IMR-90 (cell line): ENCODE data around the gene CCDC43. TPM values are rescaled to one million over a fixed set of nuclear protein-coding genes. Genes with fewer than 3 reads are reported as not detected.
"Not testable (repeated sequence)": the region's sequence is repeated elsewhere in the genome, so short reads cannot be mapped to it uniquely, and the experiment has no call there.

Source experiments
- ATAC-seq: fragments of 200-7000 bp; cut with Tn5 transposase; 2 replicates; pipeline ENCODE4 v1.9.1; 2020; ENCODE audit warnings: low read depth, mild to moderate bottlenecking, moderate library complexity
- BruUV-seq: library from RNA; stranded (reverse); fragments of 400-500 nt; replicated peaks from 2 replicates; lab custom pipeline; 2021; lab: Mats Ljungman, UMichigan
- CTCF ChIA-PET: fragments of 300-600 bp; formaldehyde crosslinking; extraction: SDS; loops from one replicate; lab custom pipeline; 2021; ENCODE audit warnings: antibody characterized with exemption; lab: Yijun Ruan, JAX
- POLR2A ChIA-PET: fragments of 300-600 bp; sonication (Branson Sonifier 250); formaldehyde crosslinking; loops from one replicate; lab custom pipeline; 2022; ENCODE audit warnings: antibody characterized with exemption; ENCODE audit not compliant: unreplicated experiment; lab: Charles Lee
- DNase-seq: peaks from one replicate; pipeline ENCODE4 v3.0.0; 2013
- H2AFZ ChIP-seq: replicated peaks from 2 replicates; pipeline ENCODE3; 2013; ENCODE audit warnings: low read length, mild to moderate bottlenecking; ENCODE audit not compliant: poor library complexity
- H2AK5ac ChIP-seq: 2 replicates; pipeline ENCODE4 v1.6.1; 2013; ENCODE audit warnings: low read depth, low read length, inconsistent platforms
- H2AK9ac ChIP-seq: replicated peaks from 2 replicates; pipeline ENCODE3; 2013; ENCODE audit warnings: mild to moderate bottlenecking, low read depth, low read length, moderate library complexity; ENCODE audit not compliant: poor library complexity
- H2BK120ac ChIP-seq: 2 replicates; pipeline ENCODE4 v1.6.1; 2013; ENCODE audit warnings: low read depth, low read length, inconsistent platforms
- H2BK15ac ChIP-seq: 3 replicates; pipeline ENCODE4 v1.6.1; 2013; ENCODE audit warnings: low read depth, low read length, inconsistent platforms
- H2BK20ac ChIP-seq: 2 replicates; pipeline ENCODE4 v1.6.1; 2013; ENCODE audit warnings: low read depth, mild to moderate bottlenecking, inconsistent platforms, low read length, moderate library complexity
- H2BK5ac ChIP-seq: 2 replicates; pipeline ENCODE4 v1.6.1; 2013; ENCODE audit warnings: mild to moderate bottlenecking, low read depth, low read length, inconsistent platforms; ENCODE audit not compliant: poor library complexity, severe bottlenecking
- H3K14ac ChIP-seq: replicated peaks from 2 replicates; pipeline ENCODE4 v1.6.1; 2013; ENCODE audit warnings: low read depth, low read length, inconsistent platforms
- H3K18ac ChIP-seq: 2 replicates; pipeline ENCODE4 v1.6.1; 2013; ENCODE audit warnings: low read depth, low read length, control low read depth
- H3K23ac ChIP-seq: 2 replicates; pipeline ENCODE4 v1.6.1; 2013; ENCODE audit warnings: low read depth, low read length, inconsistent platforms
- H3K27ac ChIP-seq: 2 replicates; pipeline ENCODE4 v1.5.1; 2013; ENCODE audit warnings: mild to moderate bottlenecking, control low read depth, low read length; ENCODE audit not compliant: insufficient read depth
- H3K27me3 ChIP-seq: 2 replicates; pipeline ENCODE4 v1.6.1; 2013; ENCODE audit warnings: low read length; ENCODE audit not compliant: control insufficient read depth, insufficient read depth
- H3K36me3 ChIP-seq: 2 replicates; pipeline ENCODE4 v1.6.1; 2013; ENCODE audit warnings: low read length, mixed read lengths; ENCODE audit not compliant: control insufficient read depth, insufficient read depth
- H3K4ac ChIP-seq: 2 replicates; pipeline ENCODE4 v1.6.1; 2013; ENCODE audit warnings: low read depth, low read length, inconsistent platforms
- H3K4me1 ChIP-seq: 2 replicates; pipeline ENCODE4 v1.6.1; 2013; ENCODE audit warnings: low read length, mixed read lengths; ENCODE audit not compliant: control insufficient read depth, insufficient read depth
- H3K4me2 ChIP-seq: 2 replicates; pipeline ENCODE4 v1.6.1; 2013; ENCODE audit warnings: low read depth, mild to moderate bottlenecking, control low read depth, low read length, moderate library complexity
- H3K4me3 ChIP-seq: 2 replicates; pipeline ENCODE4 v1.5.1; 2013; ENCODE audit warnings: low read depth, mild to moderate bottlenecking, control low read depth, low read length, moderate library complexity; ENCODE audit not compliant: insufficient read depth
- H3K56ac ChIP-seq: 2 replicates; pipeline ENCODE4 v1.6.1; 2013; ENCODE audit warnings: low read length, inconsistent platforms; ENCODE audit not compliant: insufficient read depth; ENCODE audit errors: extremely low read depth
- H3K79me1 ChIP-seq, 2 experiments: 2 replicates each; pipeline ENCODE4 v1.6.1; 2013; ENCODE audit warnings: low read length in 2 of 2, inconsistent platforms in 1 of 2, low read depth in 1 of 2
- H3K9ac ChIP-seq: 2 replicates; pipeline ENCODE4 v1.6.1; 2013; ENCODE audit warnings: low read depth, low read length, control low read depth
- H3K9me1 ChIP-seq: 2 replicates; pipeline ENCODE4 v1.6.1; 2013; ENCODE audit warnings: low read length, inconsistent platforms; ENCODE audit not compliant: insufficient read depth
- H3K9me3 ChIP-seq: 2 replicates; pipeline ENCODE4 v1.6.1; 2013; ENCODE audit warnings: low read length; ENCODE audit not compliant: control insufficient read depth, insufficient read depth
- H4K20me1 ChIP-seq: 2 replicates; pipeline ENCODE4 v1.6.1; 2013; ENCODE audit warnings: low read length, inconsistent platforms; ENCODE audit not compliant: insufficient read depth
- H4K5ac ChIP-seq: 2 replicates; pipeline ENCODE4 v1.6.1; 2013; ENCODE audit warnings: mild to moderate bottlenecking, low read depth, low read length, control low read depth
- H4K8ac ChIP-seq, 2 experiments: 2 replicates each; pipeline ENCODE4 v1.6.1; 2013; ENCODE audit warnings: low read depth in 2 of 2, low read length in 2 of 2, control low read depth in 1 of 2, inconsistent platforms in 1 of 2
- H4K91ac ChIP-seq: 2 replicates; pipeline ENCODE4 v1.6.1; 2013; ENCODE audit warnings: low read depth, low read length, inconsistent platforms; ENCODE audit not compliant: insufficient read depth
- WGBS, 2 experiments: methylation state at CpG; one replicate each; pipeline versions ENCODE4 v1.1.5 to v1.1.7; 2013; ENCODE audit warnings: missing lambda C conversion rate in 2 of 2; ENCODE audit not compliant: insufficient read length in 1 of 2; ENCODE audit errors: extremely low coverage in 2 of 2; 5-methylcytosine and 5-hydroxymethylcytosine counted together
- dilution Hi-C: fragments of 300-500 bp; cut with HindIII; formaldehyde crosslinking; loops from one replicate; pipeline ENCODE4 v1.14.3; 2018; ENCODE audit warnings: low sequenced_read_pairs; ENCODE audit not compliant: unreplicated experiment
- in situ Hi-C: fragments of 300-500 bp; cut with MboI; formaldehyde crosslinking; loops from 3 replicates; pipeline ENCODE4 v1.14.3; 2019; ENCODE audit warnings: low sequenced_read_pairs, inconsistent platforms, mixed read lengths
- intact Hi-C: fragments of 100-400 bp; cut with micrococcal nuclease; formaldehyde crosslinking; loops from 2 replicates; pipeline ENCODE4 v1.10.0; 2022
- polyA plus RNA-seq, 3 experiments: library from polyadenylated mRNA; depleted of rRNA; stranded (reverse); fragments of >200 nt; gene quantifications; 2 replicates each; pipeline ENCODE4 v1.2.3, GENCODE V29; 2012; ENCODE audit warnings: low replicate concordance in 1 of 3
- total RNA-seq: library from RNA; depleted of rRNA; stranded (reverse); fragments of >200 nt; gene quantifications from 2 replicates; pipeline ENCODE4 v1.2.3, GENCODE V29; 2012

Gene CCDC43
- total and polyA plus RNA-seq, 2 of the 4 experiments (the other 2 are of a cell fraction) = 11.3 to 20.8 TPM

DNA sequence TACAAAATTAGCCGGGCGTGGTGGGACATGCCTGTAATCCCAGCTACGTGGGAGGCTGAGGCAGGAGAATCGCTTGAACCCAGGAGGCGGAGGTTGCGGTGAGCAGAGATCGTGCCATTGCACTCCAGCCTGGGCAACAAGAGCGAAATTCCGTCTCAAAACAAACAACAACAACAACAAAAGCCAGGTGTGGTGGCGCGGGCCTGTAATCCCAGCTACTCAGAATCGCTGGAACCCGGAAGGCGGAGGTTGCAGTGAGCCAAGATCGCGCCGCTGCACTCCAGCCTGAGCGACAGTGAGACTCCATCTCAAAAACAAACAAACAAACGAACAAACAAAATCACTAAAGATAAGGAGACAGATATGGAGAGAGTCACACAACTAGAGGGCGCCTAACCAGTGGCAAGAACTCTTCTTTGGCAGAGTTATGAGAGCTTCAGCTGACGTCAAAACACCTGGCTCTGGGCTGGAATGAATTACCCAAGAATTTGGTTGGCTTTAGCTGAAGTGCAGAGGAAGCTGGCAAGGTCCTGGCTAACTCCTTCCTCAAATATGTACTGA is 1.2 kb upstream of the CCDC43 start:
- DNase-seq = peak; percentile 18
- CTCF ChIA-PET = interaction anchor here (0.8 kb wide), 1 partner anchor 187 kb away, joined by 4 read pairs; no protein-coding TSS in a partner anchor
- H4K8ac ChIP-seq = peak overlapping the region in 1 of 2 experiments; percentile 88; a peak in 2 of 4 replicates

More for the DNA sequence above, 1.2 kb upstream of the CCDC43 start:
- H4K91ac ChIP-seq, H3K9me1 ChIP-seq, H4K5ac ChIP-seq, H3K36me3 ChIP-seq, ATAC-seq, intact Hi-C loops, BruUV-seq, H2AK9ac ChIP-seq, H2BK15ac ChIP-seq, H3K56ac ChIP-seq, H2AK5ac ChIP-seq, H3K14ac ChIP-seq, H3K27ac ChIP-seq, H3K18ac ChIP-seq, H2BK5ac ChIP-seq, H3K4ac ChIP-seq, H2AFZ ChIP-seq, H3K23ac ChIP-seq, H2BK120ac ChIP-seq, H3K4me1 ChIP-seq, H3K9me3 ChIP-seq, in situ Hi-C loops, POLR2A ChIA-PET, H3K27me3 ChIP-seq, H2BK20ac ChIP-seq, H3K4me2 ChIP-seq, H3K4me3 ChIP-seq, H3K9ac ChIP-seq, dilution Hi-C loops, H4K20me1 ChIP-seq: not testable (repeated sequence)
- peaks cover 11 to 37% of the 10 kb centered on the region in 2 experiments; a peak in 3 of 4 replicates for H3K79me1 ChIP-seq
- WGBS, 2 experiments = 61% methylated on average over 3 of the region's 21 CpGs; no CpG with 5 or more reads in 1 of the 2 experiments
